ENCODE measurements around the gene IPO4.

The IPO4 gene

DNA sequence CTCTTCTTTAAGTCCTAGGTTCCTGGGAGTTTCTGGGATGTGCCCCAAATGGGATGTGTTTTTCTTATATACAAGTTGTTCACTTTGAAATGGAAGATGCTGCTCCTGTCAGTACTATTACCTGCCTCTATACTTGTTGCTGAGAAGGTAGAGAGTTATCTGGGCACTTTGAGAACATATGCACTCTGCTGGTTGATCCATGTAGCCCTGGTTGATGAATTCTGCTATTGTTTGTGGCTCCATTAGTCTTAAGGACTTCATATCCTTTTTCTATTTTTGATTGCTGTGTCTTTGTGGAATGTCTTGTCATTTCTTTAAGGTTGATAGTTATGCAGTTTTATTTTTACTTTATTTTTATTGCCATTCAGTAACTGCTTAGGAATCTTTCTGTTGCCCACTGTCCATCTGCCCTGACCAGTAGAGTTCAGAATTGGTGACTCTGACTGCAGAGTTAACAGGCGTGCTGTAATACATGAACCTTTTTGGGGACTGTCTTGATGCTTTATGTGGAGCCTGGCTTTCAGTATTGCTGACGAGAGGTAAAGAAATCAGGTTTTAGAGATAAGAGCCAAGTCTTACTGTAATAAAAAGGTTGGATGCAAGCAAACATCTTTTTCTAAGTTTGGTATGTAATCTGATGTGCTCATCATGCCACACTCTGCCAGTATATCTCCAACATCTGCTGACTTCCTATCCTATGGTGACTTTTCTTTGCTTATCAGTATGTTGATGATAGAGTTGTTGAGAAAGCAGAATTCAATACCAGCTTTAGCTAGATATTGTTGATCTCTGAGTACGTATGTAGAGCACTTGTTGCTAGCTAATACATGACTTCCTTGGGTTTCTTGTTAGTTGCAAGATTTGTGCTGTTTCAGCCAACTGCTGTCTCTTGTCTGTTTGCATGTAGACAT lies 45.7 kb upstream of the IPO4 start:
- TF ChIP-seq, protein P1, sequence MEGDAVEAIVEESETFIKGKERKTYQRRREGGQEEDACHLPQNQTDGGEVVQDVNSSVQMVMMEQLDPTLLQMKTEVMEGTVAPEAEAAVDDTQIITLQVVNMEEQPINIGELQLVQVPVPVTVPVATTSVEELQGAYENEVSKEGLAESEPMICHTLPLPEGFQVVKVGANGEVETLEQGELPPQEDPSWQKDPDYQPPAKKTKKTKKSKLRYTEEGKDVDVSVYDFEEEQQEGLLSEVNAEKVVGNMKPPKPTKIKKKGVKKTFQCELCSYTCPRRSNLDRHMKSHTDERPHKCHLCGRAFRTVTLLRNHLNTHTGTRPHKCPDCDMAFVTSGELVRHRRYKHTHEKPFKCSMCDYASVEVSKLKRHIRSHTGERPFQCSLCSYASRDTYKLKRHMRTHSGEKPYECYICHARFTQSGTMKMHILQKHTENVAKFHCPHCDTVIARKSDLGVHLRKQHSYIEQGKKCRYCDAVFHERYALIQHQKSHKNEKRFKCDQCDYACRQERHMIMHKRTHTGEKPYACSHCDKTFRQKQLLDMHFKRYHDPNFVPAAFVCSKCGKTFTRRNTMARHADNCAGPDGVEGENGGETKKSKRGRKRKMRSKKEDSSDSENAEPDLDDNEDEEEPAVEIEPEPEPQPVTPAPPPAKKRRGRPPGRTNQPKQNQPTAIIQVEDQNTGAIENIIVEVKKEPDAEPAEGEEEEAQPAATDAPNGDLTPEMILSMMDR (IDR thresholded peaks at IDR 0.05; ENCODE audit: low read depth, low read length, missing control alignments) = no peak
- in situ Hi-C loops (cut with HindIII; ENCODE audit: low pct_ligation_motif_present, low sequenced_read_pairs) = no loop called here
- Histone ChIP-seq H3K27me3 (replicated peaks) (no peaks in the 10 kb centered on the region), H3K4me3 (ENCODE audit: low read depth, low read length) (no peak overlapping the region), H3K36me3 (replicated peaks) (peaks cover 38% of the 10 kb centered on the region), H3K27ac (no peak overlapping the region)
- no peak for DNase-seq

DNA sequence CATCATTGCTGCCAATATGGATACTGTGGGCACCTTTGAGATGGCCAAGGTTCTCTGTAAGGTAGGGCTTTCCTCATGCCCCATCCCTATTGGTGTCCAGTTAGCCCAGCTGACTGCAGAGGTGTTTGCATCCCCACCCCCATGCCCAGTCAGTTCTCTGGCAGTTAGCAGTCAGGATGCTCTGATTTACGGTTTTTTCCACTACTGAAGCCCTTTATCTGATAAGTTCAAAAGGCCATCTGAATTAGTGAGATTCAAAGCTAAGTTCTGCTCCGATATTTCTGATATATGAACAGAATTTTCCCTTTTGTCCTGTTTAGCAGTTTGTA lies 44.9 kb upstream of the IPO4 start:
- no peak overlapping the region for H3K27ac ChIP-seq

DNA sequence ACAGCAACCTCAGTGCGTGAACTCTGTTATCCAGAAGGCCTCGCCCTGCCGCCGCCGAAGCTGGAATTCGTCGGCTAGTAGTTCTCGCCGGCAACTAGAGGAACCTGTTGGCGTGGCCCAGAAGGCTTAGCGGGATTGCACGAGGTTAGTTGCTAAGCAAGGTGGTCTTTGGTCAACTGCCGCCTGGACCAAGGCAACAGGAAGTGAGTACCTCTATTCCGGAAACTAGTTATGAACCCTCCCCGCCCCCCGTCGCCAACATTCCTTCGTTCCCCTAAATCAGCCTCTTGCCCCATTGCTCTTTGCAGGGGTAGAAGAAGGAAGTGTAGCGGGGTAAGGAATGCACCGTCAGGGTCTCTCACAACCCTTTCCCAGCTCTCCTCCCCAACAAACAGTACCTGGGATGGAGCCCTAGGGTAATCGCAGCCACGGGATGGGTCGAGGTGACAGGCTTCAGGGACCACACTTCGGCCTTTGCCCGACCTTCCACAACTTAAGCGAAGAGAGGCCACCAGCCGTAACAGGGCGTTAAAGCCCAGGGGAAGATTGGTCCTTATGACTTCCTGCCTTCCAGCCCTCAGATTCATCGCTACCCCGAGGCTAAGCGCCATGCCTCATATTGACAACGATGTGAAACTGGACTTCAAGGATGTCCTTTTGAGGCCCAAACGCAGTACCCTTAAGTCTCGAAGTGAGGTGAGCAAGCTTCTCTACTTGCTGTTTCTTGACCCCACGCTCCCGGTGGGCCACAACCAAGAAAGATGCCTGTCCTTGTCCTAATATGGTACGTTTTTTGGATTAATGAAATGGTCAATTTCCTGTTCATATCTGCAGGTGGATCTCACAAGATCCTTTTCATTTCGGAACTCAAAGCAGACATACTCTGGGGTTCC lies 44.3 kb upstream of the IPO4 start, which contains the start of gene GMPR2:
Gene GMPR2 (plus strand): TSS at position 285 of the 893 bp plus-strand sequence. CDS start 325 bp downstream, at position 610.
- DNase-seq = no peak
- TF ChIP-seq, protein P1 (IDR thresholded peaks at IDR 0.05; ENCODE audit: low read depth, low read length, missing control alignments) = no peak
- Histone ChIP-seq H3K27ac (peak within 1 kb of the TSS; percentile 85), H3K36me3 (replicated peaks) (peaks cover 25% of the 10 kb centered on the region), H3K4me3 (ENCODE audit: low read depth, low read length) (peak within 1 kb of the TSS; percentile 93), H3K27me3 (replicated peaks) (no peaks in the 10 kb centered on the region)
- in situ Hi-C loops (cut with HindIII; ENCODE audit: low pct_ligation_motif_present, low sequenced_read_pairs) = no loop called here

More for the DNA sequence above, 44.9 kb upstream of the IPO4 start:
- TF ChIP-seq, protein P1 (IDR thresholded peaks at IDR 0.05; ENCODE audit: low read depth, low read length, missing control alignments) = no peak
- Histone ChIP-seq H3K27me3 (replicated peaks) (no peaks in the 10 kb centered on the region), H3K4me3 (ENCODE audit: low read depth, low read length) (peak overlapping the region; percentile 93), H3K36me3 (replicated peaks) (peaks cover 31% of the 10 kb centered on the region)
- in situ Hi-C loops (cut with HindIII; ENCODE audit: low pct_ligation_motif_present, low sequenced_read_pairs) = no loop called here
- no peak for DNase-seq

DNA sequence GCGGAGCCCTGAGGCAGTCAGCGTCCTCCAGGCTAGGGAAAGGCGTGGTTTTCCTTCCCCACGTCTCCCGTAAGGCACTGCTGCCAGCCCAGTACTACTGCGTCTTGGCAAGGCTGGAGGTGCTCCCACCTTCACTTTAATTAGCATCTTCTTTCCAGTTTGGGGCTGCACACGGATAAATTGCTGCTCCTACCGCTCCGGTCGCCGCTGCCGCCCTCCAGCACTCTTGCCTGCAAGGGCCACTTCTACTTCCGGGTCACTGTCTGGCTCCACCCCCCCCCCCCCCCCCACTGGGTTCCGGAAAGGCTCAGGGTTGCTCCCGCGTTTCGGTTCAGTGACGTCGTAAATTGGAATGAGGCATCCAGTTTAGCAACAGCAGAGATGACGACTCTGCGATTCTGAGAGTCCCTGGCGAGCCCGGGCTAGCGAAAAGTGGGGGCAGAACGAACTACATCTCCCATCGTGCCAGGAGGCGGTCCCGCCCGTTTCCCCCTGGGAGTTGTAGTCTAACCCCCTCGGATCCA lies 43.6 kb upstream of the IPO4 start, which contains the start of gene NEDD8:
Gene NEDD8 (minus strand): TSS at position 247 of the 524 bp plus-strand sequence. CDS start 100 bp downstream, at position 147.
- Histone ChIP-seq H3K27ac (peak within 1 kb of the TSS; percentile 85), H3K27me3 (replicated peaks) (no peaks in the 10 kb centered on the region), H3K36me3 (replicated peaks) (peaks cover 20% of the 10 kb centered on the region), H3K4me3 (ENCODE audit: low read depth, low read length) (peak within 1 kb of the TSS; percentile 93)
- TF ChIP-seq, protein P1 (IDR thresholded peaks at IDR 0.05; ENCODE audit: low read depth, low read length, missing control alignments) = no peak
- in situ Hi-C loops (cut with HindIII; ENCODE audit: low pct_ligation_motif_present, low sequenced_read_pairs) = no loop called here
- DNase-seq = peak; percentile 98

DNA sequence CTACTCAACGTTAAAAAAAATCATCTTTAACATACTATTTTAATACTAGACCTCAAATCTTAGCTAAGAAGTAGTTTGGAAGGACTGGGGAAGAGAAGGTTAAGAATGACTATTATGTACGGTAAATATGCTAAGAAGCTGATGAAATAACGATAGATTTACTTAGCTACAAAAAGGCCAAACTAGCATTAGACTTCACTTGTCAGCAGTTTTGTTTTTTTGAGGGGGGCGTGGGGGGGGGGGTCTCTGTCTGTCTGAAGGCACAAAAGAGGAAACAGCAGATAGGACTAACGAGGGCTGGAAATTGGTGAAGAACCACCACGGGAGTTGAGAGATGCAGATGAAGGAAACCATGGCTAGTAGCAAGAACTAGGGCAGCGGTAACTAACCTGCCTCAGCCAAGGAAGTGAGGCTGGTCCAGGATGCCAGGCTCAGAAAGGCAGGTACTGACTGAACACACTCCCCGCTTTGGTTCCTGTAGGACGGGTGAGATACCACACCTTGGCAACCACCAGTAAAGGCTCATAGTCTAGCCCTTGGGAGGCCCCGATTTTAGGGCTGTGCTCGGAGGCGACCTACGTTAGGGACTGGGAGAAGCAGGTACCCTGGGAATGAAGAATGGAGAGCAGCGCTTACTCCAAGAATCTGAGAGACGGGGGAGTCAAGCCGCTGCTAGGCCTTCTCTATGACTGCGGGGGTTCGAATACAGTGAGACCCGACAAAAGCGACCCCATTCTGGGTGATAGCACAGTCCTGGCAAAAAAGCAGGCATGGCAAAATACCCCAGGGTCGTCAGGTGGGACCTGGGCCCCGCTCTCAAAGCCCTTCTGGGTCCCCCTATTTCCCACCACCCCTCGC lies 42.9 kb upstream of the IPO4 start:
- TF ChIP-seq, protein P1 (IDR thresholded peaks at IDR 0.05; ENCODE audit: low read depth, low read length, missing control alignments) = no peak
- DNase-seq = no peak
- Histone ChIP-seq H3K27me3 (replicated peaks) (no peaks in the 10 kb centered on the region), H3K27ac (peak overlapping the region; percentile 85), H3K4me3 (ENCODE audit: low read depth, low read length) (peak overlapping the region; percentile 93), H3K36me3 (replicated peaks) (peaks cover 14% of the 10 kb centered on the region)
- in situ Hi-C loops (cut with HindIII; ENCODE audit: low pct_ligation_motif_present, low sequenced_read_pairs) = no loop called here
